GM18909 (cell line): ENCODE data around the gene PDGFA.

ENCODE experiments used
- ATAC-seq: cut with Tn5 transposase; IDR thresholded peaks from one replicate; pipeline ENCODE4 v1.9.1; 2021; ENCODE audit warnings: mild to moderate bottlenecking; ENCODE audit not compliant: unreplicated experiment, poor library complexity

PDGFA gene

GRCh38 chr7:519484-520390, at the start of gene PDGFA:
TSS of gene PDGFA (minus strand) at chr7:519846. CDS start at chr7:519001, 845 bp downstream.
- ATAC-seq, result no peak

DNA sequence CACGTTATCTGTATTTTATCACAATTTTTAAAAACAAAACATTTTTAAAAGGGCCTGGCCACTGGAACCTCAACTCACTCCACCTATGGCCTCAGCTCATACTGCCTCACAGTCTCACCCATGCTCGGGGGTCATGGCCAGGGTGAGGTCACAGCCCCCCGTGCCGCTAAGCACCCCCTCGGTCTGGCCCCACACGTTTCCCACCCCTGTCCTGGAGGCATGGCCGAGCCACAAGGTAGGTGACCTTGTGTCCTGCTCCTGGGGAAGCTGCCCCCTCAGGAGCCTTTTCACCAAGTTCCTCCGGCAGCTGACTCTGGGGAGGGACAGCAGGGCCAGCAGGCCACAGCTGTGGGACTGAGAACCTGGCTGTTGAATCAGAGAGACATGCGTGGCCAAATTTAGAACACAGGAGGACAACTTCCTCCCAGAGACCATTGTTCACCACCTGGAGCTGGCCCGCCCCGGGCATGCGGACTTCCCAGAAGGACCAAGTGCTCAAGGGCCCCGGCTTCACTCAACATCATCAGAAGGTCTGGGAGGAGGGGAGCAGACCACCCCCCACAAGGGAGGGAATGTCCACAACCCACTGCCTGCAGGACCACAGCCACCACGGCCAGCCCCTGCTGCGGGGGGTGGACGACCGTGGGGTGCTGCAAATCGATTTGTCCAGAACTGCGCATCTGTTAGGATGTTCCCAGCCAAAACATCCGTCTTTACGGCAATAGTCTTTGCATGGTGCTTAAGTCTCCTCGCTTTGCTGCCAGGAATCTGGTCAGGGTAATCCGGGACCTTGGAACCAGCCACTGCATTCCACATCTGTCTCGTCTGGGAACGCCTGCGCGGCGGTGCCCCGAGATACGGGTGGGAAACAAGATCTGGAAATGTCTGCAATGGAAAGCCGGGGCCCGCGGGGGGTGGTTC, 48.6 kb upstream of the PDGFA start:
- no peak for ATAC-seq

DNA sequence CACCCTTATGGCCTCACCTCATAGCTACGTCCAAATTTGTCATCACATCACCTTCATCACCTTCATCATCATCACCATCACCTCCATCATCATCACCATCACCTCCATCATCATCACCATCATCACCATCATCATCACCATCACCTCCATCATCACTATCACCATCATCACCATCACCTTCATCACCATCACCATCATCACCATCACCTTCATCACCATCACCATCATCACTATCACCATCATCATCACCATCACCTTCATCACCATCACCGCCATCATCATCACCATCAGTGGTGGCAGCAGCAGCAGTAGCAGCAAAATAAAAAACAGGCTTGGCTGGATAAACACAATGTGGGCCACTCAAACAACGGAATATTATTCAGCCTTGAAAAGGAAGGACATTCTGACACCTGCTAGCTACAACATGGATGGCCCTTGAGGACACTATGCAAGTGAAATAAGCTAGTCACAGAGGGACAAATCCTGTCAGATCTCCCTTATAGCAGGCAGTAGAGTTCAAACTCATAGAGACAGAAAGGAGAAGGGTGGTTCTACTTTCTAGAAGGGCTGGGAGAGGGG, 47.7 kb upstream of the PDGFA start:
- ATAC-seq, result no peak

- no peak for ATAC-seq
Measured at GRCh38 chr7:566100-566499, 46.5 kb upstream of the PDGFA start.

- no peak for ATAC-seq
Measured at GRCh38 chr7:564176-564865, 44.7 kb upstream of the PDGFA start.

DNA sequence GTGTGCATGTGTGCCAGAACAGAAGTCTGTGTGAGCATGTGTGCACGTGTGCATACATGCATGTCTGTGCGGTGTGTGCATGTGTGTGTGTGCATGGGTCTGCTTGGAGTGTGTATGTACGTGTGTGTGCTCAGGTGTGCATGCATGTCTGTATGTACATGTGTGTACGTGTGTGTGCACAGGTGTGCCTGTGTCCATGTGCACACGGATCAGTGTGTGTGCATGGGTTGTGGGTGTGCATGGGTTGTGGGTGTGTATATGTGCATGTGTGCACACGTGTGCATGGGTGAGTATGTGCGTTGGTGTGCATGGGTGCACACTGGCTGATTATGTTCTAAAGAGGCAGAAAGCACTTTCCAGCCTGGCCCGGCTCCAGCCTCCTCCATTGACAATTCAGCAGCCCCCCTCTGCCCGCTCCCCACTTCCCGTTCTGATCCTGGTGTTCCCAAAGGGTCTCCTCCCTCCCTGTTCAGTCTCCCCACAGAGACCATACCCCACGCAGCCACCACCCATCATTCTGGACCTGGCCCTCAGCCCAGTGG, 44.1 kb upstream of the PDGFA start:
- no peak for ATAC-seq

DNA sequence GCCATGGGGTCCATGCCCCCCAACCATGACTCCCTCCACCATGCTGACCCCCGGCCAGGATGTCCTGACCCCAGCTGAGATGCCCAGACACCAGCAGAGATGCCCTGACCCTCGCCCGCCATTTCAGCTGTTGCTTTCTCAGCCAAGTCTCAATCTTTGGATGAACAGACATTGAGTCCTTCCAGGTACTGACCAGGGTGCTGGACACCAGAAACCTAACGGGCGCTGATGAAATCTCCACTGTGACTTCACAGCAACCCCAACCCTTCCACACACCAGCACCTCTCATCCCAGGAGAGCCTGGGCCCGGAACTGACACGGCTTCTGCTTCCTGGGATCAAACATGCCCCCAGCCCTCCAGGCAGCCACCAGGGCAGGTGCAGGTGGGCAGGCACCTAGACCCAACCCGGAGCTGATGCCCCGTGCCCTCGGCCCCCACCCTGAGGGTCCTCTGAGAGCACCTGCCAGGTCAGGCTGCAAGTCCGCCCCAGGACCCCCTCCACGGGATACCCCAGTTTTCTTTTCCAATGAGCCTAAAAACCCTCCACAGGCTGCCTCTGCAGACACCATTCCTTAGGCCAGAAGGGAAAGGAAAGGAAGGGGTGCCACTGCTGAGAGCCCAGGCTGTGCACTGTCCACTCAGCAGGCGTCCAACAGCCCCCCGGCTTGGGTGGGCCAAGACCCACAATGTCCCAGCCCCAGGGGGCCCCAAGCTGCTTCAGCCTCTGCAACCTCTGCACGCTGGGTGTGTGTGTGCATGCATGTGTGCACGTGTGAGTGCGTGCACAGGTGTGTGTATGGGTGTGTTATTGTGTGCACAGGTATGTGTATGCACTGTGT, 43.4 kb upstream of the PDGFA start:
- ATAC-seq, result no peak

- no peak for ATAC-seq
Measured at GRCh38 chr7:562374-562675, 42.7 kb upstream of the PDGFA start.

DNA sequence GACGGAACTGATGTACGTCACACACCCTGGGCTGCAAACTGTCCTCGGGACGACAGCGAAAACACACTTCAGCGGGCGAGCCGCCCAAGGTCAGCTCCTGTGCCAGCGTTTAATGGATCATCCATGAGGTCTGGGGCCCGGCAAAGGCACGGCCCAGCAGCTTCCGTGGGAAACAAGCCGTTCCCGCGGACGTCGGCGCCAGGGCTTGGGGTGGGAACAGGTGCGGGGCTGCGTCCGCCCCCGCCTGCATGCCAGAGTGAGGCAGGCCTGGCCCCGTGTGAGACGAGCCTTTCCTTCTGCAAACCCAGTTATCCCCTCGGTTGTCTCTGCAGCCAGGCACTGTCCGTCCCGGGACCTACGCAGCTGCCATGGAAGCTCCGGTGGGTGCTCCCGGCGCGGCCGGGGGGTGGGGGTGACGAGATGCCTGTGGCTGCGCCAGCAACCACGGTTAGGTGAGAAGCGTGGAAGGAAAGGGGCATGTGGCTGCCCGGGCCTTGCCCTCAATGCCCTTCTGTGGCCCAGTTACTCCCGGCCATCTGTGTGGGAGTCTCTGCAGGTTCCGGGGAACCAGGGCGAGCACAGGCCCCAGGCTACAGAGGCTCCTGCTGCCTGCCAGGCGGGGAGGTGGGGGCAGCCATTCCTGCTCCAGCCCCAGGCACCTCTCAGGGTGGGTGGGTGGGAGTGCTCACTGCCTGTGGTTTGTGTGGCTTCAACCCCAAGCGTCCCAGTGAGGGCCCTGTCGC, 42.2 kb upstream of the PDGFA start:
- no peak for ATAC-seq

DNA sequence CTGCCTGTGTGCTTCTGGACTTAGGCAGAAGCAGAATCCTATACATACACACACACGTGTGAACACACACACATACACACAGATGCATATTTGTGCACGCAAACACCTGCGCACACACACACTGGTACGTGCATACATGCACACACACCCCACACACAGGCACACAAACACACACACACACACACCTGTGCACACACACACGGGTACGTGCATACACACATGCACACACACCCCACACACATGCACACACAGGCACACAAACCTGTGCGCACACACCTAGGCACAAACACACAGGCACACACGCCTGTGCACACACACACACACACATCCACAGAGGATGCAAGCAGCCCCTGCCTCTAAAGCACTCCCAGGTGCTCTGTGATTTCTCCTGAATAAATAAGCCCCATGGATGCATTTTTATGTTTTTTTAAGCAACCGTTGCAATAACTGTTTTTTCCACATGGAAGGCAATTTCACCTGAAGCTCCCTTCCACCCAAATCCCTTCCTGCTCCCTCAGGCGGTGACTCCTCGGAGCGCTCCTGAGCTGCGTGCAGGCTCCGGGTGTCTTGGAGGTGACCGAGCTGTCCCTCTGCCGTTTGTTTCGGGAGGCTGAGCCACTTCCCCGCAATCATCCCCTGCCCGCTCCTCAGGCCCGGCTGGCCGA, 41.5 kb upstream of the PDGFA start:
- ATAC-seq, result no peak

DNA sequence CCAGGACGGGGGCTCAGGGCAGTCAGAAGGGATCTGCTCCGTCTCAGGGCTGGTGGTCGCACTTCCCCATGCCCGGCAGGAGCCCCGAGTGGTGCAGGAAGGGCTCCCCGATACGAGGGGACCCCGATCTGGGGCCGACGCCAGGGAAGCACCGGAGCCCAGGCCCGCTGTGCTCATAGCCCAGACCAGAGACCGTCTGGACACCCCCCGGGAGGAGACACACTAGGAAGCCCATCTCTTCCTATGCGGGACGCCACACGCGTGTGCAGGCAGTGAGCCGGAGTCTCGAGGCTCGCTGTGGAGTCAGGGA, 39.7 kb upstream of the PDGFA start:
- no peak for ATAC-seq

GRCh38 chr7:557558-557881, 37.9 kb upstream of the PDGFA start:
- ATAC-seq, result no peak

- no peak for ATAC-seq
Measured at GRCh38 chr7:556837-557557, 37.4 kb upstream of the PDGFA start.

DNA sequence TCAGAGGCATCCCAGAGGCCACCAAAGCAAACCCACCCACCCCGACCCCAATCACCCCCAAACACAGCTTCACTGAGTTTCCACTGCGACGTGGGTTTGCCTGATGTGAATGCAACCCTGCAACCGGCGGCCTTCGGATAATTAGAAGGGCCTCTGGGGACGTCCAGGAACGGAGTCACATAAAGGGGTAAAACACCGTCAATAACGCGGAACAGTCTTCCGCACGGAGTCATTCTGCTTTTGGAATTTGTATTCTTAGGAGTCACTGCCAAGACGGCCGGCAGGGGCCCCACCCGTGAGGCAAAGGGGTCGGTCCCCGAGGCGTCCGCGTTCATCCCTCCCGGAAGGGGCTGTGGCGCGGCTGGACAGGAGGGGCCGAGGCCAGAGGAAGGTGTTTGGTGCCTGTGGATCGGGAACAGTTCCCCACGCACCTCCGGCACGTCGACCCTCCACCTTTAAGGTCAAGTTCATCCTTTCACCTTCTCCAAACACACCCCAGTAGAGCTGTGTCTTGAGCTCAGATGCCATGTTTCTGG, 36.7 kb upstream of the PDGFA start:
- no peak for ATAC-seq

GRCh38 chr7:555551-556160, 36.0 kb upstream of the PDGFA start:
- no peak for ATAC-seq

GRCh38 chr7:553636-554111, 34.0 kb upstream of the PDGFA start:
- no peak for ATAC-seq
